Cardiac fibroblast (primary cell): ENCODE data around the gene TCEAL5.
"Not testable (repeated sequence)": the region's sequence is repeated elsewhere in the genome, so short reads cannot be mapped to it uniquely, and the experiment has no call there.

Source experiments
- DNase-seq, 2 donors: peaks; one replicate each; pipeline versions ENCODE4 v3.0.0 to v3.0.0-alpha.2; 2010; ENCODE audit warnings: low read depth in 2 of 2
- H3K4me3 ChIP-seq, 2 donors: replicated peaks in 1 of 2; 1 replicate in 1 of 2; 2 replicates in 1 of 2; pipeline ENCODE4 v1.5.1; 2011; ENCODE audit warnings: low read depth in 2 of 2, low read length in 2 of 2, mild to moderate bottlenecking in 2 of 2, moderate library complexity in 1 of 2
- TF ChIP-seq, protein P1 (sequence below): IDR thresholded peaks from one replicate; pipeline ENCODE4 v1.5.1; 2011; ENCODE audit warnings: low read depth, mild to moderate bottlenecking, low read length, inconsistent platforms

TCEAL5 gene, protein sequence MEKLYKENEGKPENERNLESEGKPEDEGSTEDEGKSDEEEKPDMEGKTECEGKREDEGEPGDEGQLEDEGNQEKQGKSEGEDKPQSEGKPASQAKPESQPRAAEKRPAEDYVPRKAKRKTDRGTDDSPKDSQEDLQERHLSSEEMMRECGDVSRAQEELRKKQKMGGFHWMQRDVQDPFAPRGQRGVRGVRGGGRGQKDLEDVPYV

DNA sequence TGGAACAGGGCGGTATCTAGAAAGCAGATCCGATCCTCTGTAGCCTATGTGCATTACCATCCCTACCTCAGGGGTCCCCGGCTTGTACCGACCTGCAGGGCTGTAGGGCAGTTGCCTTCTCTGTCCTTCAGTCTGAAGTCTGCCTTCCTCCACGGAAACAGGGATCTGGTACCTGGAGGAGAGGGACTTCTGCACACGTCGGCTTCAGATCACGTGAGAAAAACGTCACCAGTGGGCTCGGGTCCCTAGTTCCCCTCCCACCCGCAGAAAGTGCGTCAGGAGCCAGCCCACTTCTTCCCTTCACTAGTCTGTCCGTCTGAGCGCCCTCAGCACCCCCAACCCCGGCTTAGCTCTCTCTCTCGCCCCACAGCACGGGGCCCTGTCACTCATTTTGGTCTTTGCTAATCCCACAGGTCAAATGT, at the start of gene TCEAL5:
Gene TCEAL5, minus strand, starts transcription at position 170 of the 422 bp plus-strand sequence. CDS start 2,187 bp downstream, outside the sequence.
- H3K4me3 ChIP-seq = no peak within 1 kb of the TSS
- no peak for DNase-seq
- TF ChIP-seq, protein P1, sequence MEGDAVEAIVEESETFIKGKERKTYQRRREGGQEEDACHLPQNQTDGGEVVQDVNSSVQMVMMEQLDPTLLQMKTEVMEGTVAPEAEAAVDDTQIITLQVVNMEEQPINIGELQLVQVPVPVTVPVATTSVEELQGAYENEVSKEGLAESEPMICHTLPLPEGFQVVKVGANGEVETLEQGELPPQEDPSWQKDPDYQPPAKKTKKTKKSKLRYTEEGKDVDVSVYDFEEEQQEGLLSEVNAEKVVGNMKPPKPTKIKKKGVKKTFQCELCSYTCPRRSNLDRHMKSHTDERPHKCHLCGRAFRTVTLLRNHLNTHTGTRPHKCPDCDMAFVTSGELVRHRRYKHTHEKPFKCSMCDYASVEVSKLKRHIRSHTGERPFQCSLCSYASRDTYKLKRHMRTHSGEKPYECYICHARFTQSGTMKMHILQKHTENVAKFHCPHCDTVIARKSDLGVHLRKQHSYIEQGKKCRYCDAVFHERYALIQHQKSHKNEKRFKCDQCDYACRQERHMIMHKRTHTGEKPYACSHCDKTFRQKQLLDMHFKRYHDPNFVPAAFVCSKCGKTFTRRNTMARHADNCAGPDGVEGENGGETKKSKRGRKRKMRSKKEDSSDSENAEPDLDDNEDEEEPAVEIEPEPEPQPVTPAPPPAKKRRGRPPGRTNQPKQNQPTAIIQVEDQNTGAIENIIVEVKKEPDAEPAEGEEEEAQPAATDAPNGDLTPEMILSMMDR = no peak

DNA sequence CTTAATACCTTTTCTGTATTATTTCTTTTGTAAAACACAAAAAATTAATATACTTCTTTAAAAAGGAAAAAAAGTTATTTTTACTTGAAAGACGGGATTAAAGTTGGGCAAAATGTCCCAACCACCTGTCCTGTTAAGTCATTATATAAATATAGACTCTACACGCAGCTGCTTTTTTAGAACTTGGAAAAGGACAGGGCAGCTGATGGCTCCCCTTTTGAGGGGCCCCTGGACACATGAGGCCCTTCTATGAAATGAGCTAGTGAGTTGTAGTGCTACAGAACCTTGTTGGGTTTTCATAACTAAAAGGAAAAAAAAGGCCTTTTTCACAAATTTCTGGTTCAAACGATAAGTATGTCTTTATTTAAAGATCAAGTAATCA, 34.8 kb upstream of the TCEAL5 start:
- TF ChIP-seq, protein P1 = no peak
- no peak overlapping the region for H3K4me3 ChIP-seq
- no peak for DNase-seq

DNA sequence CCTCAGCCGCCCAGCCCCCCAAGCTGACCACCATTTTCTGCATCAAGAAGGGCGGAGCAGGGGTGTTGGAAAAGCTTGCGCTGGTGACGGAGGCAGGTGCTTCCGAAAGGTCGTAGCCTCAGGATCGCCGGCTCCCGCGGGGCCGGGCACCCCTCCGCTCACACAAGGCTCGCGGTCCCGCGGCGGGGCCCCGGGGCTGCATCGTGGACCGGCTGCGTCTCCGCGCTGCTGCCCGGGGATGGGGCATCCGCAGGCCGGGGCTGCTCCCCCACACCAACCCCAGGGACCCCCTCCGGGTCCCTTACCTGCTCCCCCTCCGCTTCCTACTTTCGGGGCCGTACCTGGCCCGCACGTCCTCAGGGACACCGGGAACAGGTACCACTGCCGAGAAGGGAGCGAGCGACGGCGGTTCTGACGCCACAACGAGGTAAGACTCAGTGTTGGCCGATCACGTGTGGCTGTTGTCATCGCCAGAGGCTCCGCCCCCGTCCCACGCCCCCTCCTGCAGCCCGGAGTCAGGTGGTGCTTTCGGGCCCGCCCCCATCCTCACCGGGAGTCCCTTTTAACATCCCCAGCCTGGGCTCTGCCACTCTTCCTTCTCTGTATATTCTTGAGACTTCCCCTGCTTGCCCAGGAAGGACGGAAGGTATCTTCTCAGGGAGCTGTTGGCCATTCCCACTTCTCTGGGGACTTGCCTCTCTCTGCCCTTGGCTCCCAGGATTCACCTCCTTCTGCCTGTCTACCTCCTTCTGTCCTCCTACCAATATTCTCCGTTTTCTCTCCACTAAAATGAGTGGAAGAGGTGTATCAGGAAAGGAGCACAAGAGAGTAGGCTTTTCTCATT, 34.2 kb upstream of the TCEAL5 start, which contains the start of gene BEX2:
Gene BEX2, minus strand, starts transcription at position 436 of the 844 bp plus-strand sequence. CDS start 1,014 bp downstream, outside the sequence.
- peak; percentile 5 to 9 for DNase-seq
- peak within 1 kb of the TSS; percentile 31 to 38 for H3K4me3 ChIP-seq
- TF ChIP-seq, protein P1 = no peak

DNA sequence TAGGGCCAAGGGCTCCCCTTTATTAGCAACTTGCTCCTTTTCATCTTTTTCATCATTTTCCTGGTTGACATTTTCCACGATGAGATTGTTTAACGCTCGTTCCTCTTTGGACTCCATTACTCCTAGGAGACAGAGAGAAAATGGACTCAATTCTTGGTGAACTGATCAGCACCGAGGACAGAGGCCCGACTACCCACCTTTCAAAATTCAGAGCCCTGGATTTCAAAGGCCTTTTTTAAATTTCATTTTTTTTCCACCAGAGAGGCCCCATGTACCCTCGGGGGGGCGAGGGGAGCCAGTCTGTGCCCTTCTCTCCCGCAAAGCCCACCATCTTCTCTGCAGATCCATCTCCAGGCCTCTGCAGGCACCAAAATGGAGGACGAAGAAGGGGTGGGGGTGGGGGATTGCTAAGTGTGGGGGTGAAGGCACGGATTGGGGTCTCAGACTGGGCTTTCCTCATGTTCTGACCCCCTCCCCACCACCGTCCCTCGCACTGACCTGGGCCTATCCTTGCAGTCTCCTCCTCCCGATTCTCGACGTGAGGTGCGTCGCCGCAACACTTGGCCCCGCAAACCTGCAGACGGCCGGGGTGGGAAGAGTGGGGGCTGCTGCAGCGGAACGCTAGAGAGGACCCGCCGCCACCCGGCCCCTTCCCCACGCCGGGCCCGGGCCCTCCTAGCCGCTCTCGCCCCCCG, 33.5 kb upstream of the TCEAL5 start:
- no peak for DNase-seq
- no peak overlapping the region for H3K4me3 ChIP-seq
- TF ChIP-seq, protein P1 = no peak

DNA sequence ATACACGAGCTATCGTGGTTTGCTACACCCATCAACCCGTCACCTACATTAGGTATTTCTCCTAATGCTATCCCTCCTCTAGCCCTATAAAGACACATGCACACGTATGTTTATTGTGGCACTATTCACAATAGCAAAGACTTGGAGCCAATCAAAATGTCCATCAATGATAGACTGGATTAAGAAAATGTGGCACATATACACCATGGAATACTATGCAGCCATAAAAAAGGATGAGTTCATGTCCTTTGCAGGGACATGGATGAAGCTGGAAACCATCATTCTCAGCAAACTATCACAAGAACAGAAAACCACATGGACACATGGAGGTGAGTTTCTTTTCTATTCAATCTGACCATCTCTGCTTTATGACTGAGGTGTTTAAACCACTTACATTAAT, 29.1 kb upstream of the TCEAL5 start:
- H3K4me3 ChIP-seq, DNase-seq: not testable (repeated sequence)

DNA sequence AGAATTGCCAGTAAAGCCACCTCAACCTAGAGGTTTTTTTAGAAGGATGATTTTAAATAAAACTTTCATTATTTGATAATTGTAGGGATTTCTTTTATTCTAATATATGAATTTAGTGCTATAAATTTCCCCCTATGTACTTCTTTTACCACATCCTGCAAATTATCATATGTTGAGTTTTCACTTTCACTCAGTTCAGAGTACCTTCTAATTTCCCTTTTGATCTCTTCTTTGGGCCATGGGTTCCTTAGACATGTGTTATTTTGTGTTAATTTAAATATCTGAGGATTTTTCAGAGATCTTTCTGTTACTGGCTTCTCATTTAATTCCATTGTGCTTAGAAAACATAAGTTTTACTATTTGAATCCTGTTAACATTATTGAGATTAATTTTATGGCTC, 28.2 kb upstream of the TCEAL5 start:
- no peak overlapping the region for H3K4me3 ChIP-seq
- TF ChIP-seq, protein P1 = no peak
- no peak for DNase-seq

DNA sequence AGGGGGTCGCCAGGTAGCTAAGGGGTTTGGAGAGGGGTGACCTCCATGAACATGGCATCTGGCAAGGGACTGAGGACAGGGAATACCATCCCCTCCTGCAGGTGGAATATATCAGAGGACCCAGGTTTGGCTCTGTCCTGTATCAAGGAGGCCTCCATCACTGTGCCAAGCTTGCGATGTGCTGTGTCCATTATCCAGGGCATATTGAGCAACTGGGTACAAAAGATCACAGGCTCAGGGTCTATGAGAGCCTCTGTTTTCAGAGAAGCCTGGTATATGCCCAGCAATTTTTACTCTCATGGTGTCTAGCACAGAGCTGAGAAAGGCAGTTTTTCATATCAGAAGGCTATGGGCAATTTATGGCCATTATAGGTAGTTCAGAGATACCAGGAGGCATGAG, 16.6 kb upstream of the TCEAL5 start:
- TF ChIP-seq, protein P1 = no peak
- no peak for DNase-seq
- no peak overlapping the region for H3K4me3 ChIP-seq
